Right cardiac atrium (tissue), 5 donors: Measurements from ENCODE around the gene CTAGE1. TPM values are rescaled to one million over a fixed set of nuclear protein-coding genes. Genes with fewer than 3 reads are reported as not detected.

Experiments used
- ATAC-seq, 2 donors: fragments of 200-7000 bp; cut with Tn5 transposase; one replicate each; pipeline versions ENCODE4 v1.8.0 to v1.9.1; 2020; ENCODE audit warnings: moderate library complexity in 2 of 2, mild to moderate bottlenecking in 1 of 2
- DNase-seq, 3 donors: peaks; one replicate each; pipeline ENCODE4 v3.0.0-alpha.2; 2020
- H3K27ac ChIP-seq: one replicate; pipeline ENCODE4 v1.5.1; 2013; ENCODE audit warnings: mild to moderate bottlenecking, low read length, control low read depth, moderate library complexity
- H3K27me3 ChIP-seq: one replicate; pipeline ENCODE4 v1.6.1; 2013; ENCODE audit not compliant: control insufficient read depth, insufficient read depth
- H3K4me1 ChIP-seq: one replicate; pipeline ENCODE4 v1.6.1; 2013; ENCODE audit warnings: low read length; ENCODE audit not compliant: control insufficient read depth, insufficient read depth
- H3K4me3 ChIP-seq: one replicate; pipeline ENCODE4 v1.5.1; 2013; ENCODE audit warnings: low read length, control low read depth
- H3K9me3 ChIP-seq: one replicate; pipeline ENCODE4 v1.6.1; 2013; ENCODE audit warnings: low read length; ENCODE audit not compliant: control insufficient read depth
- WGBS: extraction: QIAGEN DNeasy Blood & Tissue Kit; methylation state at CpG from one replicate; pipeline ENCODE4 v1.1.7; 2013; 5-methylcytosine and 5-hydroxymethylcytosine counted together
- intact Hi-C, 4 donors: fragments of 100-400 bp; cut with DNase I; formaldehyde crosslinking; loops; one replicate each; pipeline versions ENCODE4 v1.11.0 to v1.14.0; 2022 to 2023
- polyA plus RNA-seq: library from polyadenylated mRNA; stranded (reverse); fragments of 200-250 nt; gene quantifications from one replicate; pipeline ENCODE4 v1.2.3, GENCODE V29; 2013
- total RNA-seq, 4 donors: library from RNA; stranded (reverse); fragmentation: NEBNext Ultra II Directional; extraction: Animal tissue kit (Norgen Biotek cat#: 25700); gene quantifications; one replicate each; pipeline ENCODE4 v1.2.1, GENCODE V29; 2021
- donor health status: healthy with polysubstance abuse.
- donor health status: DM: no; HTN: yes; CAD: no.
- donor health status: DM: no; HTN: no; CAD: no.
- donor health status: DM: no; HTN: yes; CAD: no; lungs with severe emphysema.
- donor health status: DM: yes; HTN: yes; CAD: no.

The CTAGE1 gene
- total and polyA plus RNA-seq, 5 donors, result 0.07 to 0.09 TPM; not detected in 3

DNA sequence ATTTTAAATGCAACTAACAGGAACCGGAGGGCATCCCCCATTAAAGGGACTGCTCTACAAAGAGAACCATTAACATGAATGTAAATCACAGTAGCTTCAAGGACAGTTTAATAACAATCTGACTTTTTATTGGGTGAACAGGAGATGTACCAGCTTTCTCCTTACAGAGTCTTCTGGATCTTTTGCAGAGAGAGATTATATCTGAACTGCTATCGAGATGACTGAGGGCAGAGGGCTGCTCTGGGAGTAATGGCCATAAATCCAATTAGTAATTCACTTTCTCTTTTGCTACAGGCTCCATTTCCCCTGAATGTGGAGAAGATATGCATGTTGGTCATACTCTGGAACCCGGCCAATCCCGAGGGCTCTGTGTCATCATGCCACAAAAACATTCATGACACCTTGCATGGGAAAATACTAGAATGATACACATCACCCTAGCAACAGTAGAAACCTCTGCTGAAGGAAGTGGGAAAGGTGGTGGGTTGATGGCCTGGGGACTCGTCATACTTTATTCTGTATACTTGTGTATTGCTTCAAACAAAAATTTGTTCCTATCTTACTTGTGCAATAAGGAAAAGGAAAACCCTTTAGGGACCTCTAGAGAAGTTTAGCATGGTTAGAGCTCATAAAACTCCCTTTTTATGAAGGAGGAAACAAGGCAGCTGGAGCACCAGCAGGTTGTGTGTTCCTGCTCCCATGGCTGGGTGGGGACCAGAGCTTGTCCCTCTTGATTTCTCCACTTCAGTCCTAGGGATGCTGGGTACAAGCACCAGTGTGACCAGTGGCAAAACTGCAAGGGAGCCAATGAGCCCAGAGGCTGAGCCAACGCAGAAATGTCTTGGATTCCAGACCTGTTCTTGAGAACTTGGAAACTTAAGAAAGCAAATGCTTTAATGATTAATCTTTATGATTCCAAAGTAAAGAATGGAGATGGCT, 26.0 kb downstream of the CTAGE1 start:
- H3K27ac ChIP-seq, result peak overlapping the region; percentile 17

DNA sequence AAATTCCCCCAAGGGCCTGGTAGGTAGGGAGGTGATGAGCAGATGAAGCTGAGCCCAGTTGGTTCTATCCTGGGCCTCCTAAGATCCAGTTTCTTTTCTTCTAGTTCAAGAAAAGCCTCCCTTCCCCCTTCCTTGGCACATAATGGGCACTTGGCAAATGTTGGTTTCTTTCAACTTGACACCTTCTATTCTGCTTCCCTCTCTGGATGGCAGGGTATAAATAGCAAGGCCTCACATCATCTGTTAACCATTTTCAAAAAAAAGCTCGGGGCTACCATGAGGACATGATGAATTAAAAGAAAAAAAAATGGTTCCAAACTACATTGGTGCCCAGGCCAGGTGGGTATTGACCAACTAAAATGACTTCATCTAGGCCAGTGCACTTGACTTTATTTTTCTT, 29.9 kb downstream of the CTAGE1 start:
- ATAC-seq, result peak; percentile 51 to 70
- H3K9me3 ChIP-seq, result no peaks in the 10 kb centered on the region
- H3K27me3 ChIP-seq, result no peaks in the 10 kb centered on the region
- peak overlapping the region; percentile 72 for H3K27ac ChIP-seq
- H3K4me3 ChIP-seq, result no peak overlapping the region
- peaks cover 4% of the 10 kb centered on the region for H3K4me1 ChIP-seq
- intact Hi-C loops, result no loop called here
- WGBS, result 71% methylated on average over 1 of the region's 1 CpG
- no peak for DNase-seq

More for the DNA sequence above, 26.0 kb downstream of the CTAGE1 start:
- intact Hi-C loops, result no loop called here
- peak in 2 of 3 donors; percentile 33 to 48 for DNase-seq
- Histone ChIP-seq H3K9me3 (no peaks in the 10 kb centered on the region), H3K4me3 (no peak overlapping the region), H3K27me3 (no peaks in the 10 kb centered on the region), H3K4me1 (peaks cover 4% of the 10 kb centered on the region)
- WGBS, result 52% methylated on average over 6 of the region's 6 CpGs
- ATAC-seq, result peak; percentile 29 to 42

DNA sequence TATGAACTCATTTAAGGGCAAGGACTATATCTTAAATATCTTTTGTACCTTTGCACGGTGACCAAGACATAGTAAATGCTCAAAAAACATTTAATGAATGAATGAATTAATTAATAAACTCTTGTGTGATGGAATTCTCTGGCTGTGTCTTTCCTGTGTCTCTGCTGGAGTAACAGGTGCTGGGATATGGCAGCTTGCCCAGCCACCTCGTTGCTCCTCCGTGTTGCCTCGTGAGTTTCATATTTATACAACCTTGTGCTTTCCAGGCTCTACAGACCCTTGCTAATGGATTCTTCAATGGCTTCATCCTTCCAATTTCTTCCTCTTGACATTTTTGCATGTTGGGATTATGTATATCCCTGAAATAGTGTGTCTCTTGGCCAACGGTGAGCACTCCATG, 30.4 kb downstream of the CTAGE1 start:
- DNase-seq (peak in 1 of 3 donors; percentile 50), ATAC-seq (no peak)
- peak overlapping the region; percentile 72 for H3K27ac ChIP-seq
- H3K27me3 ChIP-seq, result no peaks in the 10 kb centered on the region
- H3K9me3 ChIP-seq, result no peaks in the 10 kb centered on the region
- peaks cover 4% of the 10 kb centered on the region for H3K4me1 ChIP-seq
- intact Hi-C loops, result no loop called here
- WGBS, result 71% methylated on average over 5 of the region's 5 CpGs
- H3K4me3 ChIP-seq, result no peak overlapping the region

DNA sequence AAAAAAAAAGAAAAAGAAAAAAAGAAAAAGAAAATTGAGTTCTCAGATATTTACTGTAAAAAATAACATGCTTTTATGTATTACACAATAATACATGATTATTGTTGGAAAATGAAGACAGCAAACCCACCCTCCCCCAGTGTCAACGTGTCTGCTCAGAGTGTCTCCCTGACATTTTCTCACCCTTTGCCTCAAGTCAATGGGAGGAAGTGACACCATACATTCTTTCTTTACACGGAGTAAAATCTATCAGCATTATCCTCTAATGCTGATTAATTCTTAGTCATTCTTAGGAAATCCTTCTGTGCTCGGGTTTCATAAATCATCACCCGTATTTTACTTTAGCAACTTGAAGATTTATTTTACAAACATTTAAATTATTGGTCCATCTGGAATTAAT, 32.0 kb downstream of the CTAGE1 start:
- DNase-seq, result no peak
- Histone ChIP-seq H3K27me3 (no peaks in the 10 kb centered on the region), H3K27ac (no peak overlapping the region), H3K9me3 (no peaks in the 10 kb centered on the region), H3K4me3 (no peak overlapping the region), H3K4me1 (peaks cover 4% of the 10 kb centered on the region)
- ATAC-seq, result peak in 1 of 2 donors; percentile 55
- 31% methylated on average over 4 of the region's 4 CpGs for WGBS
- intact Hi-C loops, result no loop called here

DNA sequence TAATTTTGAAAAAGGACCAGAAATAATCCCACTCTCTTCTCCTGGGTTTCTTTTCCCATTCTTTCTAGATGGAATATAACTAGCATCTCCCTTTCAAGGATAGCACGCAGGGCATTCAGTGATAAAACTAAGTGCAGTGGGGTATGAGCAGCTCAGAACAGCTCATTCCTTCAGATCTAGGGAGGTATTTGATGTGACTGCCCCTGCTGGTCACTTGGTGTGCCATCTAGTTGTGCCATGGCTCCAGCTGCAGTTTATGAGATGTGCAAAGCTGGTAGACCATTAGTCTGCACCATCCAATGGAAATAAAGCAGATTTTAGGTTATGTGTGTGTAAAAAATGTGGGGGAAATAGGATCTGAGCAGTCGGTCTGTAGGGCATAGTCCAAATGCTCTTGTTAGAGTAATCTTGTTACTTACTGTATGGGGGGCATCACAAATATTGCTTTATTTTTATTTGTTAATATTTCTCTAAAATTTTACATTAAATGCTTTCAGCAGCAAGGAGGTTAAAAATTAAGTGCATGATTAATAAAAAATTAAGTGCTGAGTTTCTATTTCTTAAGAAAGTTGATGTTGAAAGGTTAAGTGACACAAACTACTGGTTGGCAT, 38.9 kb downstream of the CTAGE1 start:
- ATAC-seq, result peak; percentile 83 to 84
- intact Hi-C loops, result no loop called here
- DNase-seq, result peak in 2 of 3 donors; percentile 41 to 65

DNA sequence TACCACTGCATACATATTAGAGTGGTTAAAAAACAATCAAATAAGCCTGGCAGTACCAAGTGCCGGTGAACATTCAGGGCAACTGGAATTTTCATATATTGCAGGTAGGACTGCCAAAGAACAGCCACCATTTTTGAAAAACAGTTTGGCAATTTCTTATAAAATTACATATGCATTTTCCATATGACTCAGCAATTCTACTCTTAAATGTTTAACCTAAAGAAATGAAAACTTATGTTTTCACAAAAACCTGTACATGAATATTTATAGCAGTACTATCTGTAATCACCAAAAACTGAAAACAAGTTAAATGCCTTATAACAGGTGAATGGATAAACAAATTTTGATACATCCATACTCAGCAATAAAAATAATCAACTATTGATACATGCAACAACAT, 39.9 kb downstream of the CTAGE1 start:
- Histone ChIP-seq H3K4me1 (no peaks in the 10 kb centered on the region), H3K27me3 (no peaks in the 10 kb centered on the region), H3K9me3 (no peaks in the 10 kb centered on the region), H3K4me3 (no peak overlapping the region), H3K27ac (no peak overlapping the region)
- intact Hi-C loops, result no loop called here
- DNase-seq, result no peak
- ATAC-seq, result no peak
- 97% methylated on average over 1 of the region's 1 CpG for WGBS

More for the DNA sequence above, 38.9 kb downstream of the CTAGE1 start:
- WGBS, result 68% methylated on average over 2 of the region's 2 CpGs
- Histone ChIP-seq H3K9me3 (no peaks in the 10 kb centered on the region), H3K4me3 (no peak overlapping the region), H3K27me3 (no peaks in the 10 kb centered on the region), H3K4me1 (no peaks in the 10 kb centered on the region), H3K27ac (no peak overlapping the region)

DNA sequence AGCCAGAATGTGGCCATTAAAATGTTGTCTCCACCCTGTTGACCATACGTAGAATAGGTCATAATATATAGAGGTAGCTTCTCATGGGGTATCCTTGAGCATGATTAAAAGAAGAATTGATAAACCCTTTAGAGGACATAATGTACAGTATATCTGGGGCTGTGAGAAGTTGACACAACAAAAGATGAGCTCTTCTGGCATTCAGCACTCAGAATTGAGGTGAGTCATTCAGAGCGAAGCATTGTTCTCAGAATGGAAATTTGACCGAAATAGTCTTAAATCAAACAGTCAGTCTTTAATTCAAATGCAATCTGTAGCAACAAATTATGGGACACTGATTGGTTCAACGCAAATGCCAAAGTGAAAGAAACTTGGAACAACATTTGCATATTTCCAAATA, 47.3 kb downstream of the CTAGE1 start:
- no peaks in the 10 kb centered on the region for H3K9me3 ChIP-seq
- WGBS, result 96% methylated on average over 4 of the region's 4 CpGs
- no peak overlapping the region for H3K4me3 ChIP-seq
- intact Hi-C loops, result no loop called here
- no peak for DNase-seq
- no peaks in the 10 kb centered on the region for H3K4me1 ChIP-seq
- no peak overlapping the region for H3K27ac ChIP-seq
- no peaks in the 10 kb centered on the region for H3K27me3 ChIP-seq
- no peak for ATAC-seq

DNA sequence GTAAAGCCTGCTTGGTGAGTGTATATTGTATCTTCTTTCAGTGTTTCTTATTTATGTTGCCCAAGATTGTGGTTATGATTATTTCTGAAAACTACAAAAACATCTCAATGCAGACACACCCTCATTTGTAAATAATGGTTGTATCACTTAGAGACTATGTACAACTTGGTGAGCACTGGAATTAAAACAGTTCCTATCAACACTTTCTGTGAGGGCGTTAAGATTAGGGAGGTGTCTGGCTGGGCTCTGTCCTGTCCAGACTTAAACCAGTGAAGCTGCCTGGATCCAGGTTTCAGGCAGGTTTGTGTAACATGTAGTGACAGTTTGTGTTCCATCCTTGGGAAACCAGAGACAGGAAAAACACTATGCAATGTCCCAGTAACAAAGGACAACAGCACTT, 49.7 kb downstream of the CTAGE1 start:
- Histone ChIP-seq H3K27ac (peak overlapping the region; percentile 45), H3K27me3 (no peaks in the 10 kb centered on the region), H3K4me3 (no peak overlapping the region), H3K4me1 (no peaks in the 10 kb centered on the region), H3K9me3 (no peaks in the 10 kb centered on the region)
- 61% methylated on average over 1 of the region's 1 CpG for WGBS
- no peak for DNase-seq
- ATAC-seq, result peak; percentile 78 to 86
- intact Hi-C loops, result loop anchor here in 1 of 4 donors (10.0 kb wide), 1 partner anchor 97 kb away; no protein-coding TSS in a partner anchor

DNA sequence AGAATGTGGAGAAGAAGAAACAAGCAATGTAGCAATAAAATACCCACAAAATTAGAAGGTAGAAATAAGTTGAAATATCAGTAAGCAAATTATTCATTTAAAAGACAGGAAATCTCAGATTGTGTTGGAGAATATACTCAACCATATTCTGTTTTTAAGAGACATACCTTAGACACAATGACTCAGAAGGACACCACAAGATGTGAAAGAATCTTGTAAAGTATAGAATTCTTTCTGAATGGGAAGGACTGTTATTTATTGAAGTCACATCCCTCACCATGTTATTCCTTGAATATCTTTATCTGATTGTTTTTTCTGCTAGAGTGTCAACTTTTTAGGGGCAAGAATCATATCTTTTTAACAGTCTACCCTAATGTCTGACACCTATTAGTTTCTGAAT, 50.4 kb downstream of the CTAGE1 start:
- DNase-seq, result no peak
- no peak overlapping the region for H3K27ac ChIP-seq
- H3K4me3 ChIP-seq, result no peak overlapping the region
- no peaks in the 10 kb centered on the region for H3K27me3 ChIP-seq
- H3K4me1 ChIP-seq, result no peaks in the 10 kb centered on the region
- no peak for ATAC-seq
- intact Hi-C loops, result loop anchor here in 1 of 4 donors (10.0 kb wide), 1 partner anchor 97 kb away; no protein-coding TSS in a partner anchor
- no peaks in the 10 kb centered on the region for H3K9me3 ChIP-seq

DNA sequence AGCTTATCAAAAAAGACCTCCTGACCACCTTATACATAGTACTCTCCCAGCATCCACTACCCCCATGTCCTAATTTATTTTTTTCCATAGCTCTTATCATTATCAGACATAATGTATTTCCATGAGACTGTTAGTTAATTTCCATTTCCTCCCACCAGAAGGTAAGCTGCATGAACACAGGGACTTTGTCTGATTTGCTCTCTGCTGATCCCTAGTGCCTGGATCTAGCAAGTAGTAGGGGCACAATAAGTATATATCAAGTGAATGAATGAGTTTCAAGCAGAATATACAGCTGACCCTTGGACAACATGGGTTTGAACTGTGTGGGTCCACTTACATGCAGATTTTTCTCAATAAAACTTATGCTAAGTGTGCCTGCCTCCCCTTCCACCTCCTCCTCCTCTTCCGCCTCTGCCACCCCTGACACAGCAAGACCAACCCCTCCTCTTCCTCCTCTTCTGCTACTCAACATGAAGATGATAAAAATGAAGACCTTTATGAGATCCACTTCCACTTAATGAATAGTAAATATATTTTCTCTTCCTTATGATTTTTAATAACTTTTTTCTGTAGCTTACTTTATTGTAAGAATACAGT, 53.8 kb downstream of the CTAGE1 start:
- peak; percentile 57 to 71 for ATAC-seq
- 100% methylated on average over 1 of the region's 1 CpG for WGBS
- Histone ChIP-seq H3K27ac (no peak overlapping the region), H3K4me3 (no peak overlapping the region), H3K4me1 (no peaks in the 10 kb centered on the region), H3K27me3 (no peaks in the 10 kb centered on the region), H3K9me3 (no peaks in the 10 kb centered on the region)
- intact Hi-C loops, result loop anchor here in 1 of 4 donors (10.0 kb wide), 1 partner anchor 101 kb away; no protein-coding TSS in a partner anchor
- DNase-seq, result no peak
